IMR-90 (cell line): ENCODE measurements around the gene ZMYM1. TPM values are rescaled to one million over a fixed set of nuclear protein-coding genes. Genes with fewer than 3 reads are reported as not detected.
"Not testable (repeated sequence)": the region's sequence is repeated elsewhere in the genome, so short reads cannot be mapped to it uniquely, and the experiment has no call there.

Experiments
- ATAC-seq: fragments of 200-7000 bp; cut with Tn5 transposase; 2 replicates; pipeline ENCODE4 v1.9.1; 2020; ENCODE audit warnings: low read depth, mild to moderate bottlenecking, moderate library complexity
- BruUV-seq: library from RNA; stranded (reverse); fragments of 400-500 nt; replicated peaks from 2 replicates; lab custom pipeline; 2021; lab: Mats Ljungman, UMichigan
- CTCF ChIA-PET: fragments of 300-600 bp; formaldehyde crosslinking; extraction: SDS; loops from one replicate; lab custom pipeline; 2021; ENCODE audit warnings: antibody characterized with exemption; lab: Yijun Ruan, JAX
- POLR2A ChIA-PET: fragments of 300-600 bp; sonication (Branson Sonifier 250); formaldehyde crosslinking; loops from one replicate; lab custom pipeline; 2022; ENCODE audit warnings: antibody characterized with exemption; ENCODE audit not compliant: unreplicated experiment; lab: Charles Lee
- DNase-seq: peaks from one replicate; pipeline ENCODE4 v3.0.0; 2013
- H2AFZ ChIP-seq: replicated peaks from 2 replicates; pipeline ENCODE3; 2013; ENCODE audit warnings: low read length, mild to moderate bottlenecking; ENCODE audit not compliant: poor library complexity
- H2AK5ac ChIP-seq: 2 replicates; pipeline ENCODE4 v1.6.1; 2013; ENCODE audit warnings: low read depth, low read length, inconsistent platforms
- H2AK9ac ChIP-seq: replicated peaks from 2 replicates; pipeline ENCODE3; 2013; ENCODE audit warnings: mild to moderate bottlenecking, low read depth, low read length, moderate library complexity; ENCODE audit not compliant: poor library complexity
- H2BK120ac ChIP-seq: 2 replicates; pipeline ENCODE4 v1.6.1; 2013; ENCODE audit warnings: low read depth, low read length, inconsistent platforms
- H2BK15ac ChIP-seq: 3 replicates; pipeline ENCODE4 v1.6.1; 2013; ENCODE audit warnings: low read depth, low read length, inconsistent platforms
- H2BK20ac ChIP-seq: 2 replicates; pipeline ENCODE4 v1.6.1; 2013; ENCODE audit warnings: low read depth, mild to moderate bottlenecking, inconsistent platforms, low read length, moderate library complexity
- H2BK5ac ChIP-seq: 2 replicates; pipeline ENCODE4 v1.6.1; 2013; ENCODE audit warnings: mild to moderate bottlenecking, low read depth, low read length, inconsistent platforms; ENCODE audit not compliant: poor library complexity, severe bottlenecking
- H3K14ac ChIP-seq: replicated peaks from 2 replicates; pipeline ENCODE4 v1.6.1; 2013; ENCODE audit warnings: low read depth, low read length, inconsistent platforms
- H3K18ac ChIP-seq: 2 replicates; pipeline ENCODE4 v1.6.1; 2013; ENCODE audit warnings: low read depth, low read length, control low read depth
- H3K23ac ChIP-seq: 2 replicates; pipeline ENCODE4 v1.6.1; 2013; ENCODE audit warnings: low read depth, low read length, inconsistent platforms
- H3K27ac ChIP-seq: 2 replicates; pipeline ENCODE4 v1.5.1; 2013; ENCODE audit warnings: mild to moderate bottlenecking, control low read depth, low read length; ENCODE audit not compliant: insufficient read depth
- H3K27me3 ChIP-seq: 2 replicates; pipeline ENCODE4 v1.6.1; 2013; ENCODE audit warnings: low read length; ENCODE audit not compliant: control insufficient read depth, insufficient read depth
- H3K36me3 ChIP-seq: 2 replicates; pipeline ENCODE4 v1.6.1; 2013; ENCODE audit warnings: low read length, mixed read lengths; ENCODE audit not compliant: control insufficient read depth, insufficient read depth
- H3K4ac ChIP-seq: 2 replicates; pipeline ENCODE4 v1.6.1; 2013; ENCODE audit warnings: low read depth, low read length, inconsistent platforms
- H3K4me1 ChIP-seq: 2 replicates; pipeline ENCODE4 v1.6.1; 2013; ENCODE audit warnings: low read length, mixed read lengths; ENCODE audit not compliant: control insufficient read depth, insufficient read depth
- H3K4me2 ChIP-seq: 2 replicates; pipeline ENCODE4 v1.6.1; 2013; ENCODE audit warnings: low read depth, mild to moderate bottlenecking, control low read depth, low read length, moderate library complexity
- H3K4me3 ChIP-seq: 2 replicates; pipeline ENCODE4 v1.5.1; 2013; ENCODE audit warnings: low read depth, mild to moderate bottlenecking, control low read depth, low read length, moderate library complexity; ENCODE audit not compliant: insufficient read depth
- H3K56ac ChIP-seq: 2 replicates; pipeline ENCODE4 v1.6.1; 2013; ENCODE audit warnings: low read length, inconsistent platforms; ENCODE audit not compliant: insufficient read depth; ENCODE audit errors: extremely low read depth
- H3K79me1 ChIP-seq, 2 experiments: 2 replicates each; pipeline ENCODE4 v1.6.1; 2013; ENCODE audit warnings: low read length in 2 of 2, inconsistent platforms in 1 of 2, low read depth in 1 of 2
- H3K9ac ChIP-seq: 2 replicates; pipeline ENCODE4 v1.6.1; 2013; ENCODE audit warnings: low read depth, low read length, control low read depth
- H3K9me1 ChIP-seq: 2 replicates; pipeline ENCODE4 v1.6.1; 2013; ENCODE audit warnings: low read length, inconsistent platforms; ENCODE audit not compliant: insufficient read depth
- H3K9me3 ChIP-seq: 2 replicates; pipeline ENCODE4 v1.6.1; 2013; ENCODE audit warnings: low read length; ENCODE audit not compliant: control insufficient read depth, insufficient read depth
- H4K20me1 ChIP-seq: 2 replicates; pipeline ENCODE4 v1.6.1; 2013; ENCODE audit warnings: low read length, inconsistent platforms; ENCODE audit not compliant: insufficient read depth
- H4K5ac ChIP-seq: 2 replicates; pipeline ENCODE4 v1.6.1; 2013; ENCODE audit warnings: mild to moderate bottlenecking, low read depth, low read length, control low read depth
- H4K8ac ChIP-seq, 2 experiments: 2 replicates each; pipeline ENCODE4 v1.6.1; 2013; ENCODE audit warnings: low read depth in 2 of 2, low read length in 2 of 2, control low read depth in 1 of 2, inconsistent platforms in 1 of 2
- H4K91ac ChIP-seq: 2 replicates; pipeline ENCODE4 v1.6.1; 2013; ENCODE audit warnings: low read depth, low read length, inconsistent platforms; ENCODE audit not compliant: insufficient read depth
- POLR2A ChIP-seq: IDR thresholded peaks from 2 replicates; pipeline ENCODE4 v1.6.1; 2012; ENCODE audit warnings: mild to moderate bottlenecking, low read depth, low read length
- WGBS, 2 experiments: methylation state at CpG; one replicate each; pipeline versions ENCODE4 v1.1.5 to v1.1.7; 2013; ENCODE audit warnings: missing lambda C conversion rate in 2 of 2; ENCODE audit not compliant: insufficient read length in 1 of 2; ENCODE audit errors: extremely low coverage in 2 of 2; 5-methylcytosine and 5-hydroxymethylcytosine counted together
- dilution Hi-C: fragments of 300-500 bp; cut with HindIII; formaldehyde crosslinking; loops from one replicate; pipeline ENCODE4 v1.14.3; 2018; ENCODE audit warnings: low sequenced_read_pairs; ENCODE audit not compliant: unreplicated experiment
- in situ Hi-C: fragments of 300-500 bp; cut with MboI; formaldehyde crosslinking; loops from 3 replicates; pipeline ENCODE4 v1.14.3; 2019; ENCODE audit warnings: low sequenced_read_pairs, inconsistent platforms, mixed read lengths
- intact Hi-C: fragments of 100-400 bp; cut with micrococcal nuclease; formaldehyde crosslinking; loops from 2 replicates; pipeline ENCODE4 v1.10.0; 2022
- polyA plus RNA-seq, 3 experiments: library from polyadenylated mRNA; depleted of rRNA; stranded (reverse); fragments of >200 nt; gene quantifications; 2 replicates each; pipeline ENCODE4 v1.2.3, GENCODE V29; 2012; ENCODE audit warnings: low replicate concordance in 1 of 3
- total RNA-seq: library from RNA; depleted of rRNA; stranded (reverse); fragments of >200 nt; gene quantifications from 2 replicates; pipeline ENCODE4 v1.2.3, GENCODE V29; 2012

The ZMYM1 gene
- total and polyA plus RNA-seq, 2 of the 4 experiments (the other 2 are of a cell fraction) = 7.2 to 33.9 TPM

- H2BK15ac ChIP-seq = no peak overlapping the region
- no peak overlapping the region for H3K4me3 ChIP-seq
- intact Hi-C loops = no loop called here
- no peak overlapping the region for H2AK5ac ChIP-seq
- H3K79me1 ChIP-seq = no peaks in the 10 kb centered on the region
- H4K8ac ChIP-seq = no peak overlapping the region
- in situ Hi-C loops = no loop called here
- H2AK9ac ChIP-seq = no peak overlapping the region
- H3K56ac ChIP-seq = no peak overlapping the region
- no peak overlapping the region for H2BK5ac ChIP-seq
- no peaks in the 10 kb centered on the region for H3K36me3 ChIP-seq
- no peak overlapping the region for H3K27ac ChIP-seq
- 72% methylated on average over 3 of the region's 12 CpGs; no CpG with 5 or more reads in 1 of the 2 experiments for WGBS, 2 experiments
- DNase-seq (no peak), ATAC-seq (no peak)
- H3K9me1 ChIP-seq = no peaks in the 10 kb centered on the region
- no peak overlapping the region for H4K91ac ChIP-seq
- TF ChIP-seq POLR2A = no peak
- H4K5ac ChIP-seq = no peak overlapping the region
- no peak overlapping the region for H2AFZ ChIP-seq
- no peak overlapping the region for H2BK120ac ChIP-seq
- H3K4ac ChIP-seq = no peak overlapping the region
- H3K9ac ChIP-seq = no peak overlapping the region
- ChIA-PET POLR2A (no interaction called here), CTCF (no interaction called here)
- no peak overlapping the region for H3K14ac ChIP-seq
- dilution Hi-C loops = no loop called here
- no peak overlapping the region for H3K4me2 ChIP-seq
- BruUV-seq = no TSS peak
- H4K20me1 ChIP-seq = no peaks in the 10 kb centered on the region
- no peak overlapping the region for H2BK20ac ChIP-seq
- H3K18ac ChIP-seq = no peak overlapping the region
- H3K4me1 ChIP-seq = no peaks in the 10 kb centered on the region
- no peaks in the 10 kb centered on the region for H3K9me3 ChIP-seq
- H3K27me3 ChIP-seq = peaks cover 5% of the 10 kb centered on the region; the same call in 1 of the 2 replicates
- no peak overlapping the region for H3K23ac ChIP-seq
Observed at GRCh38 chr1:35143737-35144508, 64.7 kb downstream of the ZMYM1 start.

- intact Hi-C loops, in situ Hi-C loops, H4K91ac ChIP-seq, H4K8ac ChIP-seq, dilution Hi-C loops, H3K4ac ChIP-seq, POLR2A ChIA-PET, H3K56ac ChIP-seq, H2BK120ac ChIP-seq, H4K20me1 ChIP-seq, CTCF ChIA-PET, H2AK5ac ChIP-seq, H3K9me3 ChIP-seq, BruUV-seq, H2BK15ac ChIP-seq, H3K4me1 ChIP-seq, H3K9ac ChIP-seq, H3K27ac ChIP-seq, H3K36me3 ChIP-seq, DNase-seq, H2BK20ac ChIP-seq, H3K9me1 ChIP-seq, ATAC-seq, H3K4me2 ChIP-seq, H2BK5ac ChIP-seq, H2AFZ ChIP-seq, H3K23ac ChIP-seq, H3K79me1 ChIP-seq, H3K4me3 ChIP-seq, H4K5ac ChIP-seq, H2AK9ac ChIP-seq, H3K27me3 ChIP-seq, H3K14ac ChIP-seq, H3K18ac ChIP-seq: not testable (repeated sequence)
- 84% methylated on average over 5 of the region's 13 CpGs; no CpG with 5 or more reads in 1 of the 2 experiments for WGBS, 2 experiments
Observed at GRCh38 chr1:35145892-35146549, 66.8 kb downstream of the ZMYM1 start.
